Left cardiac atrium (tissue), 4 donors: ENCODE data around the gene NKIRAS1. TPM values are rescaled to one million over a fixed set of nuclear protein-coding genes. Genes with fewer than 3 reads are reported as not detected.
"Not testable (repeated sequence)": the region's sequence is repeated elsewhere in the genome, so short reads cannot be mapped to it uniquely, and the experiment has no call there.

ENCODE experiments used
- ATAC-seq, 2 donors: fragments of 200-7000 bp; cut with Tn5 transposase; one replicate each; pipeline ENCODE4 v1.9.1; 2020; ENCODE audit warnings: mild to moderate bottlenecking in 2 of 2, moderate library complexity in 2 of 2
- DNase-seq: peaks from one replicate; pipeline ENCODE4 v3.0.0-alpha.2; 2020
- intact Hi-C, 2 donors: fragments of 100-400 bp; cut with DNase I; formaldehyde crosslinking; loops; one replicate each; pipeline versions ENCODE4 v1.14.1 to v1.15.1; 2022 to 2023
- total RNA-seq, 2 donors: library from RNA; stranded (reverse); fragmentation: NEBNext Ultra II Directional; extraction: Animal tissue kit (Norgen Biotek cat#: 25700); gene quantifications; one replicate each; pipeline ENCODE4 v1.2.1, GENCODE V29; 2021
- donor health status: DM: no; HTN: yes; CAD: no.
- donor health status: DM: no; HTN: yes; CAD: no; lungs with severe emphysema.
- donor health status: DM: yes; HTN: yes; CAD: no.
- donor health status: Dilated cardiomyopathy.

NKIRAS1 gene
- total RNA-seq, 2 donors from 2014 or later = 12.9 to 15.4 TPM

GRCh38 chr3:23856286-23856685 lies 60.5 kb downstream of the NKIRAS1 start:
- intact Hi-C loops = no loop called here
- no peak for ATAC-seq
- DNase-seq = no peak

DNA sequence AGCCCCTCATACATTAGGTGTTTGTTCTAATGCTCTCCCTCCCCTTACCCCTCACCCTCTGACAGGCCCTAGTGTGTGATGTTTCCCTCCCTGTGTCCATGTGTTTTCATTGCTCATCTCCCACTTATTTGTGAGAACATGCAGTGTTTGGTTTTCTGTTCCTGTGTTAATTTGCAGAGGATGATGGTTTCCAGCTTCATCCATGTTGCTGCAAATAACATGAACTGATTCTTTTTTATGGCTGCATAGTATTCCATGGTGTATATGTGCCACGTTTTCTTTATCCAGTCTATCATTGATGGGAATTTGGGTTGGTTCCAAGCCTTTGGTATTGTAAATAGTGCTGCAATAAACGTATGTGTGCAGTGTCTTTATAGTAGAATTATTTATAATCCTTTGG lies 67.3 kb downstream of the NKIRAS1 start:
- ATAC-seq, DNase-seq, intact Hi-C loops: not testable (repeated sequence)

- ATAC-seq = no peak
- intact Hi-C loops = no loop called here
- no peak for DNase-seq
Measured at GRCh38 chr3:23845326-23846216, 71.2 kb downstream of the NKIRAS1 start.

- DNase-seq = no peak
- no peak for ATAC-seq
- intact Hi-C loops = no loop called here
Measured at GRCh38 chr3:23843869-23844268, 72.9 kb downstream of the NKIRAS1 start.

Other genes starting within 250 kb of the NKIRAS1 start
- gene UBE2E1, start 111.0 kb downstream of the NKIRAS1 start, total RNA-seq = 10 to 100 TPM; 51.8 to 54.7 TPM
- 1,000 to 10,000 TPM; 1,012 to 1,091 TPM for gene RPL15, start 142 bp upstream of the NKIRAS1 start, total RNA-seq
- 10 to 100 TPM; 23.8 to 46.8 TPM for gene NR1D2, start 28.3 kb upstream of the NKIRAS1 start, total RNA-seq